ENCODE measurements around the gene S100A10.

The S100A10 gene

DNA sequence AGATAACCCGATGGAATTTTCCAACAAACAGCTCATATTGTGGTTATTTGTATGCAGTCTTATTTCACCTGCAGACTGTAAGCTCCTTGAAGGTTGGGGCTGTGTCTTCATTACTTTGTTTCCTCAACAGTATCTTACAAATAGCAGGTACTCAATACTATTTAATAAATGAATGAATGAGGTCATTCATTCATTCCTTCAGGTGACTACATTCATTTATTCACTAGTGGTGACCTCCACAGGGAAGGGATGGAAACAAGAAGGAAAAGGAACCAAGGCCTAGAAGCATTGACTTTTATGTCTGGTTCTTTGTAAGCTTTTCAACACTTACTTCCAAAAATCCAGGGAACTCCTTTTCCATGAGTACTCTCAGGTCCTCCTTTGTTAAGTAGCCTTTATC is 7.9 kb downstream of the S100A10 start:
- no peak for DNase-seq

DNA sequence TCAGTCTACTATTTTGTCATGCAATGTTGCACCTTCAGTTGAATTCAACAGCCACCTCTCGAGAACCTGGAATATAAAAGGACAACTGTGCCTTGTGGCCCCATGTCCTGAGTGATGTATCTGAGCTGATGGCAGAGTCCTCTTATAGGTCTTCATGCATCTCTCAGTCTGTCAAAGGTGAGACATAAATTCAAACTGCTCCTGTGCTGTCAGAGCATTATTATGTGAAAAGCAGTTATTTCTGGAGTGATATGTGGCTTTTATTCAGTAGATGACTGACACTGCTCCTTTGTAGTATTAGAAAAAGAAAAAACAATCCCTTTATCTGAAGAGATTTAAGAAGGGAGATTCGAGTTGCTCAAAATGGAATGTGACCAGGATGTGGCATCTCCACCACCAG is 8.4 kb downstream of the S100A10 start:
- no peak for DNase-seq

DNA sequence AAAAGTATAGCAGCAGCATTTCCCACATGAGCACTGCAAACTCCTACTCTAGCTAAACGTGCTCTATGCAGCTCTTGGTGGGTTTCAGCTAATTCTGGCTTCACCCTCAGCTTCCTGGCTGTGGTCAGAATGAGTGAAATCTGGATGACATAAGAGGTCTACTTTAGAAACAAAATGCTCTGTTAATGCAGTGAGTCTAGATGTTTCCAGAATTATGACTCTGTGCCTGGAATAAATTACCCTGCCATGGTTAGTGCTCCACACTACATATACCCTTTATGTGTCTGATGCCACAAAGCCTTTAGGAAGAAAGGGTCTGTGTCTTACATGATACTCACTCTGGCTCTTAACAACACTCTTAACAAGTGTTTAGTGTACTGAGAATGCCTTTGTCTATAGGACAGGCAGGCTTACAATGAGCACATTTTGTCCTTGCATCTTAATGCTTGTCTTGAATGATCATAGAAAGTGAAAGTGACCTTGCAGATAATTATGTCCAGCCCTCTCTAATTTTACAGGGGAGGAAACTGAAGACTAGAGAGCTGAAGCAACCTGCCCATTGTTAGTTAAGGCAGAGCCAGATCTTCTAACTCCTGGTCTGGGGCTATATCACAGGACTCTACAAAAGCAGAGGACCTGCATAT is 9.2 kb downstream of the S100A10 start:
- DNase-seq, result peak; percentile 54 to 69

DNA sequence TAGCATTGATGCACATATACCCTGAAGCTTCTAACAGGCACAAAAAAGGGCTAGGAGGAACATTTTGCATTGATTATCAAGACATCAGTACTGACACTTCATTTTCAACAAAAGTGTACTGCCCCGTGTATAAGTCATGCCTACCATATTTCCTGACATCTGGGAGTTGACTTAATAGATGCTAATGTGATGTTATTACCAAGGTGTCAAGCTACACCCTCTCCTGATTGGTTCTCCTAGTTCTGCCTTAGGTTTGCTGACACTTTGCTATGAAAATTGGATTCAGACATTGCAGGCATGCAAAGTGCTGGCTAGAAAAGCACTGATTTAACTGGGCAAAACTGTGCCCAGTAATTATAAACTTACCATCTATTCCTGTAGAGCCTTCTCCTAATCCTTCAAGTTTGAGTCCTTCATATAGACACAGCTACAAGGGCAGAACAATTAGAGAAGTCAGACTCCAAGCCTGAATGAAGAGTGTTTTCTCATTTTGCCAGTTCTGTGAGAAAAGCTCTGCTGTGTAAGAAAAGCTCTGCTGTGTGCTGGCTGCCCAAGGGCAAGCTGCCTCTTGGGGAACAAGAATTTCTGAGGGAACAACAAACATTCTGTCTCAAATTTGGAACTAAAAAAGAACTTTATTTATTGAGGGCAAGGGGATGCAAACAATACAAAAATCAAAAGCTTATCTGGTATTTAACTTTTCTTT is 11.2 kb downstream of the S100A10 start:
- DNase-seq, result no peak

DNA sequence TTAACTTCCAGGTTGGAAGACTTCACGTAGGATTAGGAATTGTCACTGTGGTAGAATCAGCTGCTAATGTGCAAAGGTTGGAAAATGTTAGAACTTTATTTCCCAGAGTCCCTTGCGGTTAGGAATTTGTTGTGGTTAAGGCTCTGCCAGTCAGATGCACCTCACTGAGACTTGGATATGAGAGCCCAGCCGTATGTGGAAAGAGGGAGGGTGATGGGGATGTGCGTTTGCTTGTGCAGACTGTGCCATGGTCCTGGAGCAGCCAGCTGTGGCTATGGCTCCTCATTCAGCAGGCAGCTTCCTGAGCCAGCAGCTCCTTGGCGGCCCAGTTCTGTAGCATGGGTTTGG is 12.5 kb downstream of the S100A10 start:
- DNase-seq, result no peak

DNA sequence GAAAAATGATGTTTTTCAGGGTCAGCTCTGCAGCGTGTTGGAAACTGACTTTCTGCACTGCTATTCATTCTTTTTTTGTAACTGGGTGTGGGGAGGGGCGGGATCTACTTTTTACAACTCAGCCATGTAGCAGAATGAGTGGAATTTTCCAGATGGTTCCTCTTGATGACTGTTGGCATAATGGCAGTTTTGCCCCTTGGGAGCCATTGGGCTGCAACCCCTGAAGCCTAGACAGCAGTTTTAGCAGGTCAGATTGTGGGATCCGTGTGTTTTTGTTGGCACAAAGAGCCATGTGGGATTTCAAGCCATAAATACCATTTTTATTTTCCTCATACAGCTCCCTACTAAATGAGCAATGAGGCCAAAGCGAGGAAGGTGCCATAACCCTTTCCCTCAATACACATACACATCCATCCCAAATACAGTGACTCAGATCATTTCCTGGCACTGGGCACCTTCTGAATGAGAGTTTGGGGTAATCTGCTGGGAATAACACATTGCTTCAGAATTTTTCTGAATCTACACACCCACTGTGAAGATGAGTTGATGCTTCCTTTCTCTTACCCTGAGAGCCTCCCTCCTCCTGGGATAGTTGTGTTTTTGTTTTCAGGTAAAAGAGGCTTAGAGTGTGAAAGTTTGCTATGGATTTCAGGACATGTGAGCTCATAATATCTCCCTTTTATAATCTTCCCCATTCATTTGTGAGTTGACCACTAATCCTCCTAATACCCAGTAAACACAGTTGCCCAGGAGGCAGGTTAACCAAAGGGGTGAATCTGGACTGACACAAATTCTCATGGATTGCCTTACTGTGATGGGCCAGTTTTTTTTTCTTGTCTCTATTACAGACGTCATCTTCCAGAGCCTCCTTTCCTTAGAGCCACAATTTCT is 13.1 kb downstream of the S100A10 start:
- DNase-seq, result no peak

DNA sequence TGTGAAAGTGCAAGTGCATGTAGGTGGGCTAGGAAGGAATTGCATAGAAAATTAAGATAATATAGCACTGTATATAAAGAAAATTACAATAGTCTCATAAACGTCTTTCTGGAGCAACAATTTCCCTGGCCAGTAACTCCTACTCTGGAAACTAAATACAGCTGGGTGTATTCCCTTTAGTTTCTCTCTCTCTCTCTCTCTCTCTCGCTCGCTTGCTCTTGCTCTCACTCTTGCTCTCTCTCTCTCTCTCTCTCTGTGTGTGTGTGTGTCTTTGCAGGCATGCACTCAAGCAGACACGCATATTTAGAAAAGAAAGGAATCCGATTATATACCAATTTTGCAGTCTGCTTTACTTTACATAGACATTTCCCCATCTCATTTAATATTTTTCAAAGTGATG is 14.7 kb downstream of the S100A10 start:
- no peak for DNase-seq

DNA sequence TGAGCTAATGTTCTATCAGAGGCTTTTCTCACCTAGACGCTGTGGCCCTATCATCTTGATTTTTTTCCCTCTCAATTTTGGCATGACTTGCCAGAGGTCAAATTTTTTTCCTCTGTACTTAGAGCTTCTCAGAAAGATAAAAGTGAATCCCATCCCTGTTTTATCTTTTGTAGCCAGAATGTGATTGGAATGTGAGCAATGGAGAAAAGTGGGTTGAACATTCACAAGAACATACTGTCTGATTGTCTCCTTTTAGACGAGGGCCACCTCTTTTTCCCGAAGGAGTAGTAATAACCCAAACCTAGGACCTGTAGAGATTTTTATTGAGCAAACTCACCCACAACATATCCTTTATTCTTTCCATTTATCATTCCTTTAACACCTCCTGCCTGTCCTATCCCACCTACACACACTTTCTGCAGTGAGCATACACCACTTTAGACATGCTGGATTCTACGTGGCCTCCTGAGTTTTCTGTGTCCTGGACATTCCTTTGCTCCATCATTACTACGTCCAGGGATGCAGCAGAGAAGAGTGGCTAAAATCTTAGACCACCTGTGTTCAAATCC is 15.9 kb downstream of the S100A10 start:
- DNase-seq, result no peak

DNA sequence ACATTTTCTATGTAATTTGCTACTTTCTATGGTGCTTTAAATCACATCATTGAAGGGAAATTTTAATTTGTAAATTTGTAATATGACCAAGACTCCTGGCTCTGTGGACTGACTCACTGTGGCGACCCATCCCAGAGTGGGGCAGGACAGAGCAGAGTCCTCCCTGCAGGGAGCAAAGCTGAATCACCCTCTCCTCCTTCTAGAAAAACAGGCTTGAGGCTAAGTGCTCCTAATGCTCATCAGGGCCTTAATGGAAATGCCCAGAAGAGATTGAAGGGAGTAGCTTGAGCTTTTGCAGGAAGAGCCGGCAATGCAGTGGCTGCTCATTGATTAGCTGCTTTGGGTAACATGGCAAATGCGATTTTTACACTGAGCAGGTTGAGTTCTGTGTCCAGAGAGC is 16.8 kb downstream of the S100A10 start:
- no peak for DNase-seq

DNA sequence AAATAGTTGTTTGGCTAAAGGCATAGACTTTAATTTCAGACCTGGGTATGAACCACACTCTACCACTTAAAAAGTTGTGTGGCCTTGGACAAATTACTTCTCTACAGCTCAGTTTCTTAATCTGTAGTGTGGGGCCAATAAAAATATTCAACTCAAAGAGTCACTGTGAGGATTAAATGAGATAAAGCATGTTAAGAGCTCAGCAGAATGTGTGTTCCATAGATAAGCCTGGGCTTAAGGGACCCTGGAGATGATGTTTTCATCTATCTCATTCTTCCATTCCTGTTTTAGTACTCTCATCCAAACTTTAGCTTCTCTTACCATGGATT is 17.7 kb downstream of the S100A10 start:
- no peak for DNase-seq

DNA sequence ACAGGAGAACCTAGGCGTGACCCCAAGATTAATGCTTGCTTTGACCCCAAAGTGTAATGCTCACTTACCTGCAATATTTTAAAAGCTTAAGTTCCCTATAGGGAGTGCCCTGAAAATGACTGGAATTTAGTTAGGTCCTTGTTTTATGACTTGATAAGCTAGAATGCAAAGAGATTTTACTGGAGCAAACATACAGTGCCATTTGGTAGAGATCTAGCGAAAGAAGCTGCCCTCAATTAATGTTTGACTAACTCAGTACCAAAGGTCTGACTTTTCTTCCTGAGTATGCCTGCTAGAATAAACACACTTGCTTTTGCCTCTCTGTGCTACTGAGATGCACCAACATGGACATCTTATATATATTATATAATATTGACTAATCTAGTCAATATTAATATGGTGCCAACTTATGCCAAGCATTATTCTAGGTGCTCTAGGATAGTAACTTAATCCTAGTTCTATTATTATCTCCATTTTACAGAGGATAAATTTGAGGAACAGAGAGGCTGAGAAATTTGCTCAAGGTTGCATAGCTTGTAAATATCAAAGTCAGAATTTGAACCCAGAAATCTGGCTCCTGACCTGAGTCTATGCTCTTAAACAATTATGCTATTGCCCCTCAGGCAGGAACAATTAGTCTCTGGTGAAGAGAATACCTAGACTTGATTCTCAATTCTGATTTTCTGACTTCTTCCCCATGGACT is 18.2 kb downstream of the S100A10 start:
- no peak for DNase-seq

DNA sequence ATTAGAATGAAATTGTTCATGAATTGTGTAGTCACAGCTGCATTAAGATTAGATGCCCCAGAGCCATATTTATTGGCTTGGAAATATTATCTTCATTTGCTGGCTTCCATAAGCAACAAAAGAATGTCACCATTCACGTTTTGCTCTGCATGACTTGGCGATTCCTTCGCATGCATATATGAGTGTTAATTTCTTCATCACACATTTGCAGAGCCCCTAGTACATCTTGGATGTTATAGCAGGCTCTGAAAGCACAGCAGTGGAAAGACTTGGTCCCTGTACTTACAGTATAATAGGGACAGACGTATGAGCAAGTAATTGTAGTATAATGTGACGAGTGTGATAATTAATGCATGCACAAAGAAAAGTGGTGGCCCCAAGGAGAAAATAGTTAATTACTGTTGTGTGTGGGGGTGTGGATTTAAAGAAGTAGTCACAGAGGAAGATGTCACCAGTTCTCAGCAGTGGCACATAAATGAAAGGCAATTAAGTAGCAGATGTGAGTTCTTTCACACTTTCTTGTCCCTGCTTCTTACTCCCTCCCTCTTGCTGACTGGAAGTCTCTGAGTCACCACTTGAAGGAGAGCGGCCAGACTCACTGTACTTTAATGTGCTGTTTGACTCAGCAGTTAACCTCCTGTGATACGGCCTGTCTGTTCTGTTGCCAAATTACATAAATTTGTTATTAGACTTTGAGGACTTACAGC is 21.0 kb downstream of the S100A10 start:
- DNase-seq, result peak; percentile 46 to 52

DNA sequence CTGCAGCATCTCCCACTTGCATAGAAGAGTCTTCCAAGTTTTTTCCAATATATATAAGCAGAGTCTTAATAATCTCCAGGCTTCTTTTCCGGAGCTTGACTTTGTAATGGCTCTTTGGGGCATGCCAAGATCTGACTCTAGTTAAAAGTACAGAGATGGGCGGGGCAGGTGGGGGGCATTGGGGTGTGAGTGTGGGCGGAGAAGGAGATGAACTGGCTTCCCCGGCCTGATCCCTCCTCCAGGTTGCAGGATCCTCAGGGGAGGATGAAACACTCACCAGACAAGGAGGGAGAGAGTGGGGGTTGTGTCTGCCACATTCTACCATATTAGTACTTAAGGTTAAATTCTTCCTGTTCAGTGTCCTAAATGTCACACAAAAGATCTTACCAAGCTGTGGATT is 23.0 kb downstream of the S100A10 start:
- DNase-seq, result no peak

DNA sequence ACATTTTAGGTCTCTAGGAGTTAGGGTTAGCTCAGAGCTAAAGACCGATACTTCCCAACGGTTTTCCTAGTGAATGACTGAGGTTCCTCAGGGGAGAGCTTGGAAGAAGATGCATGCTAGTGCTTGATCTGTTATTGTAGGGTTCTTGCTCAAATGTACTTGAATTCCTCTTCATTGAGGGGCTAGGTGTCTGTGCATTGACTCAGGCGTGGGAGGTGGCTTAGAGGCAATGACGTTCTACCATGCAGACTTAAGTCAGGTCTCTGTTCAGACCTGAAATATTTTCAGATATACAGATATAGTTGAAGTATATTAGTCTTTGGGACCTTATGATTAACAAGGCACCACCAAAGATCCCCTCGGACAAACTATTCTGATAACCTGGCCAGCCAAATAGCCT is 23.5 kb downstream of the S100A10 start:
- no peak for DNase-seq

DNA sequence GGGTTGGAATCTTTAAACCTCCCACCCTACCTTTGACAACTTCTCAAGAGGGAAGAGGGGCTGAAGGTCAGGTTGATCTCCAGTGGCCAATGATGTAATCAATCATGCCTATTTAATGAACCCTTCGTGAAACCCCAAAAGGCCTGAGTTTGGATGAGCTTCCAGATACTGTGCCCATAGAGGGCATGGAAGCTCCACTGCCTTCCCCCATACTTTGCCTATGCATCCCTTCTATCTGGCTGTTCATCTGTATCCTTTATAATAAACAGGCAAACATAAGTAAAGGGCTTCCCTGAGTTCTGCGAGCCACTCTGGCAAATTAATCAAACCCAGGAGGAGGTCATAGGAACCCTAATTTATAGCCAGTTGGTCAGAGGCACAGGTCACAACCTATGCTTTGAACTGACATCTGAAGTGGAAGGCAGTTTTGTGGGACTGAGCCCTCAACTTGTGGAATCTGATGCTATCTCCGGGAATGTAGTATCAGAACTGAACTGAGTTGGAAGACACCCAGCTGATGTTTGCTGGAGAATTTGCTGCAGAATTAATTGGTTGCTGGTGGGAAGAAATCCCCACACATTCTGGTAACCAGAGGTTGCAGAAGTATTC is 24.8 kb downstream of the S100A10 start:
- DNase-seq, result no peak

DNA sequence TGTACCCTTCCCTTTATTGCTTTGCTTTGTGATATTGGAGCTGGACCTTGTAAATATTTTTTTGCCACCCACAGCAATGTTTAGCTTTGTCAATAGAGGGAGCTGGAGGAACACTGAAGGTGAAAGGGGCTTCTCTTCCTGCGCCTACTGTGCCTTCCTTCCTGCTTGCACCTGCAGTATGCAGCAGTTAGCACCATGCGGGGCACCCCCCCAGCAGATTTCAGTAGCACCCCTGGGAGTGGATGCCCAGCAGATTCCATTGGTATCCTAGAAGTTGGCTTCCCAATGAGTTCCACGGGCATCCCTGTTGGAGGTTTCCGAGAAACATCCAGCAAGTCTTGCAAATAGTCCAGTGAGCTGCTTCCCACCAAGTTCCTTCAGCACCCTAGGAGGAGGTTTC is 25.6 kb downstream of the S100A10 start:
- DNase-seq, result peak; percentile 44 to 55

DNA sequence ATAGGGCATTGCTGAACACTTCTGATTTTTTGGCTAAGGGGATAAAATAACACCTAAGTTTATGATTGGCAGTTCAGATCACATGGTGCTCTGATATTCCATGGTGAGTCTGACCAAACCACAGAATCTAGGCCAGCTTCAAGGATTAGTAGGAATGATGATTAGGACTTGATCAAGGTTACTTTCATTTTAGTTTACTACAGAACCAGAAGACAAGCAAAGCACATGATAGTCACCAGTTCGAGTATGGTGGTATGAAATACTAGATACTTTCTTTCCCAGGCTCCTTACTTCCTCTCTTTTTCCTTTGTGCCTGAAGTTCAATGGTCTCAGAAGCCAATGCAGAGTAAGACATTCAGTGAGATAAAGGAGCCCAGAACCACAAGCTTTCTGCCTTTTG is 26.6 kb downstream of the S100A10 start:
- DNase-seq, result peak; percentile 26 to 45

DNA sequence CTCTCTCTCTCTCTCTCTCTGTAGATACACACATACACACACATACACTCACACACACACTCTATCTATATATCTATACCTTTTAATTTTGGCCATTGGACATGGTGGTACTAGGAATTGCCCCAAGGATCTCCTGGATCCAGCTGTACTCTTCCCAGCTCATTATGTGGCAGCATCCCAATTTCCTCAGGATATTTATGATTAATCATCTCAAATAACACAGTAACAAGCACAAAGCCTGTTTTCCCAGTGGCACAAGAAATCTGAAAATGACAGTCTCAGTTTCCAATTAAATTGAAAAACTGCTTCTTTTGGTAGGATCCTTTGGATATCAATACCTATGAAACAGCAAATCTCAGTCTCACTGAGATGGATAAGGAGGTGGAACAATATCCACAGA is 27.6 kb downstream of the S100A10 start:
- no peak for DNase-seq

DNA sequence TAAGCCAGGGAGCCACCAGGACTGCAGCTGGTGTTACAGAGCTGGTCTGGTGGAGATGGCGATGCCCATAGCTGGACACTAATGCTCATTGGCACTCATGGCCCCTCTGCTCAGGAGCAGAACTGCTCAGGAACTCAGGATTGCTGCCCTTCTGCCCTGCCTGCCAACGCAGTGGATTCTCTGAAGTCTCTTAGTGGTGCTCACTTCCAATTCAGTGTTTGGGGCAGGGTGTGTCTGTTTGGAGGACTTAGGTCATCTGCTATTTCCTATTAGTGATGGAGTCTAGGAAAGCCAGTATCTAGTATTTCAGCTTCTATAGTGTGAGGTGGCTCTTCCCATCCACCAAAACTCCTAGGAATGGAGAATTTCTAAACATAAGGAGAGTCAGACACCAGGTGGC is 29.1 kb downstream of the S100A10 start:
- DNase-seq, result no peak

DNA sequence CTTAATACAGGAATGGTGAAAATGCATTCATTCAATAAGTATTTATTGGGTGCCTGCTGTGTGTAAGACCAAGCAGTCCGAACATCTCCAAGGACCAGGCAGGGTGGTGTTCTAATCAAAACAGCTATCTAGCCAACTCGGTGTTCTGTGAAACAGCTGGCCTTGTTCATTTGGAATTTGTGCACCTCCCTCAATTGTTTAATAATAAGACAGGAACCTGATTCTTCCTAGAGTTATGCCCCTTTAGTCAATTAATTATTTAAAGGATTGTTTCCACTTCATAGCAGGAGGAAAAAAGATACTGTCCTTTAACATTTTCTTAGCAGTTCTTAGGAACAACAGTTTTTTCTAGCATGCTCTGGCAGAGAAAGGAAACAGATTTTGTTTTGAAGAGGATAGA is 30.4 kb downstream of the S100A10 start:
- DNase-seq, result no peak

DNA sequence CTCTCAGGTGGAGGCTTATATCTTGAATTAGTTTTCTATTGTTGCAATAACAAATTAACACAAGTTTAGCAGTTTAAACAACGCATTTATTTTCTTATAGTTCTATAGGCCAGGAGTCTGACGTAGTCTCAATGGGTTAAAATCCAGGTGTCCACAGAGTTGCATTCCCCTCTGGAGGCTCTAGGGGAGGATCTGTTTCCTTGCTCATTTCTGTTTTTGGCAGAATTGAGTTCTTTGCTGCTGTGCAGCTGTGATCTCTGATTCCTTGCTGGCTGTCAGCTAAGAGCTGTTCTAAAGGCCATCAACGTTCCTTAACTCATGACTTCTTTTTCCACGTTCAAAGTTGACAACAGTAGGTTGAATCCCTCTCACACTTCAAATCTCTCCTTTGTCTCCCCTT is 31.8 kb downstream of the S100A10 start:
- DNase-seq, result no peak

Measured in inflammatory macrophage (primary cell).